Astrocyte (in vitro differentiated cells and primary cell): Measurements from ENCODE around the gene CHMP1A. TPM values are rescaled to one million over a fixed set of nuclear protein-coding genes. Genes with fewer than 3 reads are reported as not detected.

Experiments
- DNase-seq: peaks from one replicate; pipeline ENCODE4 v3.0.0-alpha.2; 2010; ENCODE audit warnings: low read depth
- FAIRE-seq: peaks from 2 replicates; lab custom pipeline; 2011; peaks lifted over from hg19 to GRCh38; lab: Jason Lieb, UNC
- H2AFZ ChIP-seq: 2 replicates; pipeline ENCODE4 v1.6.0; 2012; ENCODE audit warnings: low read depth, low read length, inconsistent platforms
- H3K27ac ChIP-seq: 2 replicates; pipeline ENCODE4 v1.5.1; 2011; ENCODE audit warnings: low read depth, low read length, inconsistent platforms
- H3K27me3 ChIP-seq: 2 replicates; pipeline ENCODE4 v1.6.0; 2011; ENCODE audit warnings: low read length, inconsistent platforms; ENCODE audit not compliant: insufficient read depth
- H3K36me3 ChIP-seq: 2 replicates; pipeline ENCODE4 v1.5.1; 2011; ENCODE audit warnings: low read length, inconsistent platforms; ENCODE audit not compliant: insufficient read depth
- H3K4me1 ChIP-seq: 2 replicates; pipeline ENCODE4 v1.5.1; 2011; ENCODE audit warnings: low read length, inconsistent platforms; ENCODE audit not compliant: insufficient read depth
- H3K4me2 ChIP-seq: 2 replicates; pipeline ENCODE4 v1.6.0; 2012; ENCODE audit warnings: low read length, inconsistent platforms
- H3K4me3 ChIP-seq: 2 replicates; pipeline ENCODE4 v1.5.1; 2011; ENCODE audit warnings: low read depth, mild to moderate bottlenecking, low read length, inconsistent platforms; ENCODE audit not compliant: insufficient read depth
- H3K79me2 ChIP-seq: 2 replicates; pipeline ENCODE4 v1.6.0; 2012; ENCODE audit warnings: mild to moderate bottlenecking, low read length, inconsistent platforms; ENCODE audit not compliant: insufficient read depth
- H3K9ac ChIP-seq: 2 replicates; pipeline ENCODE4 v1.6.0; 2012; ENCODE audit warnings: mild to moderate bottlenecking, low read length, inconsistent platforms
- H3K9me3 ChIP-seq: 2 replicates; pipeline ENCODE4 v1.5.1; 2012; ENCODE audit warnings: low read depth, mild to moderate bottlenecking, low read length, inconsistent platforms; ENCODE audit not compliant: insufficient read depth
- H4K20me1 ChIP-seq: 2 replicates; pipeline ENCODE4 v1.6.0; 2012; ENCODE audit warnings: low read length, inconsistent platforms; ENCODE audit not compliant: insufficient read depth
- H3K27ac Mint-ChIP-seq: one replicate; pipeline ENCODE4 v1.8.0; 2021; ENCODE audit warnings: mild to moderate bottlenecking, mixed read lengths; ENCODE audit not compliant: unreplicated experiment
- H3K27me3 Mint-ChIP-seq: one replicate; pipeline ENCODE4 v1.8.0; 2021; ENCODE audit warnings: low read depth, mixed read lengths; ENCODE audit not compliant: unreplicated experiment
- H3K36me3 Mint-ChIP-seq: one replicate; pipeline ENCODE4 v1.8.0; 2021; ENCODE audit warnings: low read depth, mixed read lengths; ENCODE audit not compliant: unreplicated experiment
- H3K4me1 Mint-ChIP-seq: one replicate; pipeline ENCODE4 v1.8.0; 2021; ENCODE audit warnings: low read depth, mixed read lengths; ENCODE audit not compliant: unreplicated experiment
- H3K4me3 Mint-ChIP-seq: one replicate; pipeline ENCODE4 v1.8.0; 2021; ENCODE audit warnings: mild to moderate bottlenecking, moderate library complexity, mixed read lengths; ENCODE audit not compliant: unreplicated experiment
- H3K9me3 Mint-ChIP-seq: one replicate; pipeline ENCODE4 v1.8.0; 2021; ENCODE audit warnings: mild to moderate bottlenecking, mixed read lengths; ENCODE audit not compliant: unreplicated experiment
- CTCF ChIP-seq: IDR thresholded peaks from 2 replicates; pipeline ENCODE4 v1.5.1; 2011; ENCODE audit warnings: low read depth, mild to moderate bottlenecking, inconsistent platforms, low read length, moderate library complexity; ENCODE audit not compliant: insufficient read depth
- EZH2 ChIP-seq: IDR thresholded peaks from 2 replicates; pipeline ENCODE4 v1.6.1; 2012; ENCODE audit warnings: mild to moderate bottlenecking, low read length, inconsistent platforms; ENCODE audit not compliant: insufficient read depth
- total RNA-seq: library from RNA; stranded (reverse); gene quantifications from 2 replicates; pipeline ENCODE4 v1.2.1, GENCODE V29; 2021

The CHMP1A gene
- total RNA-seq, 1 donor from 2014 or later, result 85.7 TPM

GRCh38 chr16:89615596-89616090 lies 41.9 kb downstream of the CHMP1A start:
- TF ChIP-seq EZH2 (no peak), CTCF (peak; percentile 26)
- no peaks in the 10 kb centered on the region for H3K4me1 ChIP-seq
- no peak overlapping the region for H3K27ac Mint-ChIP-seq
- no peaks in the 10 kb centered on the region for H3K36me3 Mint-ChIP-seq
- H3K27me3 ChIP-seq, result no peaks in the 10 kb centered on the region
- H3K4me3 Mint-ChIP-seq, result no peak overlapping the region
- peaks cover 4% of the 10 kb centered on the region for H3K4me1 Mint-ChIP-seq
- H3K9me3 ChIP-seq, result no peaks in the 10 kb centered on the region
- H3K27ac ChIP-seq, result no peak overlapping the region
- H4K20me1 ChIP-seq, result no peaks in the 10 kb centered on the region
- H3K27me3 Mint-ChIP-seq, result peaks cover 12% of the 10 kb centered on the region
- no peaks in the 10 kb centered on the region for H3K9me3 Mint-ChIP-seq
- FAIRE-seq, result no peak
- H3K79me2 ChIP-seq, result no peaks in the 10 kb centered on the region
- no peak overlapping the region for H3K4me2 ChIP-seq
- no peak overlapping the region for H2AFZ ChIP-seq
- no peak overlapping the region for H3K4me3 ChIP-seq
- no peaks in the 10 kb centered on the region for H3K36me3 ChIP-seq
- DNase-seq, result no peak
- H3K9ac ChIP-seq, result no peak overlapping the region

GRCh38 chr16:89615176-89615575 lies 42.3 kb downstream of the CHMP1A start:
- peaks cover 4% of the 10 kb centered on the region for H3K4me1 Mint-ChIP-seq
- Histone ChIP-seq H3K36me3 (no peaks in the 10 kb centered on the region), H3K4me1 (no peaks in the 10 kb centered on the region), H3K9me3 (no peaks in the 10 kb centered on the region), H3K4me3 (no peak overlapping the region), H3K27ac (no peak overlapping the region), H3K4me2 (no peak overlapping the region), H4K20me1 (no peaks in the 10 kb centered on the region), H3K79me2 (no peaks in the 10 kb centered on the region), H3K27me3 (no peaks in the 10 kb centered on the region), H2AFZ (no peak overlapping the region), H3K9ac (no peak overlapping the region)
- no peak overlapping the region for H3K27ac Mint-ChIP-seq
- no peaks in the 10 kb centered on the region for H3K9me3 Mint-ChIP-seq
- peaks cover 8% of the 10 kb centered on the region for H3K27me3 Mint-ChIP-seq
- no peak for TF ChIP-seq EZH2
- no peak for TF ChIP-seq CTCF
- no peak overlapping the region for H3K4me3 Mint-ChIP-seq
- H3K36me3 Mint-ChIP-seq, result no peaks in the 10 kb centered on the region
- DNase-seq (no peak), FAIRE-seq (no peak)

- no peak overlapping the region for H3K27ac ChIP-seq
- no peak overlapping the region for H3K4me3 ChIP-seq
- H3K4me3 Mint-ChIP-seq, result no peak overlapping the region
These were observed 43.5 kb downstream of the CHMP1A start for GRCh38 chr16:89613954-89614459.

More at GRCh38 chr16:89613954-89614459, 43.5 kb downstream of the CHMP1A start:
- no peaks in the 10 kb centered on the region for H3K36me3 Mint-ChIP-seq
- no peaks in the 10 kb centered on the region for H4K20me1 ChIP-seq
- H3K27me3 ChIP-seq, result no peaks in the 10 kb centered on the region
- FAIRE-seq (no peak), DNase-seq (no peak)
- no peaks in the 10 kb centered on the region for H3K9me3 Mint-ChIP-seq
- no peak overlapping the region for H3K9ac ChIP-seq
- H3K36me3 ChIP-seq, result no peaks in the 10 kb centered on the region
- no peaks in the 10 kb centered on the region for H3K79me2 ChIP-seq
- no peak overlapping the region for H3K4me2 ChIP-seq
- no peak overlapping the region for H2AFZ ChIP-seq
- TF ChIP-seq EZH2 (no peak), CTCF (no peak)
- H3K4me1 ChIP-seq, result no peaks in the 10 kb centered on the region
- H3K27me3 Mint-ChIP-seq, result peaks cover 8% of the 10 kb centered on the region
- peaks cover 4% of the 10 kb centered on the region for H3K4me1 Mint-ChIP-seq
- no peaks in the 10 kb centered on the region for H3K9me3 ChIP-seq
- H3K27ac Mint-ChIP-seq, result no peak overlapping the region
